ENCODE measurements around the gene PTPRO. TPM values are rescaled to one million over a fixed set of nuclear protein-coding genes. Genes with fewer than 3 reads are reported as not detected.

PTPRO gene
- total RNA-seq, 1 donor = under 0.01 TPM

- DNase-seq (ENCODE audit: low read depth) = no peak
- H3K4me3 ChIP-seq (ENCODE audit: low read depth, low read length) = no peak overlapping the region
These were observed 258.7 kb downstream of the PTPRO start for GRCh38 chr12:15581006-15581405.

GRCh38 chr12:15583804-15584203 is 261.5 kb downstream of the PTPRO start:
- DNase-seq (ENCODE audit: low read depth) = no peak
- TF ChIP-seq CTCF (IDR thresholded peaks at IDR 0.05; ENCODE audit: insufficient read depth, low read depth, low read length) = no peak
- no peak overlapping the region for H3K4me3 ChIP-seq (ENCODE audit: low read depth, low read length)

More at GRCh38 chr12:15581006-15581405, 258.7 kb downstream of the PTPRO start:
- TF ChIP-seq CTCF (IDR thresholded peaks at IDR 0.05; ENCODE audit: insufficient read depth, low read depth, low read length) = no peak

GRCh38 chr12:15584366-15585041 is 262.2 kb downstream of the PTPRO start:
- peak; percentile 87 for DNase-seq (ENCODE audit: low read depth)
- H3K4me3 ChIP-seq (ENCODE audit: low read depth, low read length) = no peak overlapping the region
- peak; percentile 77 for TF ChIP-seq CTCF (IDR thresholded peaks at IDR 0.05; ENCODE audit: insufficient read depth, low read depth, low read length)

GRCh38 chr12:15589328-15590032 is 267.2 kb downstream of the PTPRO start:
- TF ChIP-seq CTCF (IDR thresholded peaks at IDR 0.05; ENCODE audit: insufficient read depth, low read depth, low read length) = no peak
- peak; percentile 70 for DNase-seq (ENCODE audit: low read depth)
- H3K4me3 ChIP-seq (ENCODE audit: low read depth, low read length) = no peak overlapping the region

GRCh38 chr12:15590180-15590826 is 268.0 kb downstream of the PTPRO start:
- peak; percentile 87 for TF ChIP-seq CTCF (IDR thresholded peaks at IDR 0.05; ENCODE audit: insufficient read depth, low read depth, low read length)
- peak overlapping the region; percentile 55 for H3K4me3 ChIP-seq (ENCODE audit: low read depth, low read length)
- peak; percentile 82 for DNase-seq (ENCODE audit: low read depth)

- H3K4me3 ChIP-seq (ENCODE audit: low read depth, low read length) = no peak overlapping the region
- DNase-seq (ENCODE audit: low read depth) = no peak
- TF ChIP-seq CTCF (IDR thresholded peaks at IDR 0.05; ENCODE audit: insufficient read depth, low read depth, low read length) = no peak
These were observed 269.5 kb downstream of the PTPRO start for GRCh38 chr12:15591811-15592210.

All from fibroblast of villous mesenchyme (primary cell).